Neuronal stem cell (in vitro differentiated cells): Measurements from ENCODE around the gene MAP3K3.

Experiments
- DNase-seq: peaks from one replicate; pipeline ENCODE4 v3.0.0-alpha.2; 2013; ENCODE audit warnings: low spot score
- H2AFZ ChIP-seq: one replicate; pipeline ENCODE4 v1.6.1; 2013; ENCODE audit warnings: mild to moderate bottlenecking, low read length, inconsistent platforms
- H2AK5ac ChIP-seq: 2 replicates; pipeline ENCODE4 v1.6.1; 2013; ENCODE audit warnings: low read depth, mild to moderate bottlenecking, inconsistent platforms, low read length, moderate library complexity, mixed read lengths
- H2BK120ac ChIP-seq: 2 replicates; pipeline ENCODE4 v1.6.1; 2013; ENCODE audit warnings: low read depth, mild to moderate bottlenecking, inconsistent platforms, low read length, moderate library complexity, mixed read lengths
- H2BK12ac ChIP-seq: one replicate; pipeline ENCODE4 v1.6.1; 2013; ENCODE audit warnings: low read length, inconsistent platforms
- H2BK15ac ChIP-seq: 2 replicates; pipeline ENCODE4 v1.6.1; 2013; ENCODE audit warnings: mild to moderate bottlenecking, low read length, inconsistent platforms, mixed read lengths
- H2BK5ac ChIP-seq: one replicate; pipeline ENCODE4 v1.6.1; 2013; ENCODE audit warnings: inconsistent platforms, mild to moderate bottlenecking, low read length, moderate library complexity
- H3K14ac ChIP-seq: one replicate; pipeline ENCODE4 v1.6.1; 2013; ENCODE audit warnings: low read length, inconsistent platforms
- H3K18ac ChIP-seq: 2 replicates; pipeline ENCODE4 v1.6.1; 2013; ENCODE audit warnings: low read length, inconsistent platforms
- H3K23ac ChIP-seq: 2 replicates; pipeline ENCODE4 v1.6.1; 2013; ENCODE audit warnings: low read depth, mild to moderate bottlenecking, mixed read lengths, low read length, inconsistent platforms; ENCODE audit not compliant: poor library complexity
- H3K27ac ChIP-seq: replicated peaks from 3 replicates; pipeline ENCODE4 v1.5.1; 2013; ENCODE audit warnings: low read length, inconsistent platforms
- H3K27me3 ChIP-seq, 3 experiments: 2 replicates each; pipeline ENCODE4 v1.6.1; 2013; ENCODE audit warnings: low read length in 3 of 3, mild to moderate bottlenecking in 2 of 3, inconsistent platforms in 1 of 3, low read depth in 1 of 3, mixed read lengths in 1 of 3, moderate library complexity in 1 of 3; ENCODE audit not compliant: control insufficient read depth in 3 of 3, insufficient read depth in 3 of 3
- H3K36me3 ChIP-seq, 2 donors: replicated peaks in 1 of 2; 2 replicates each; pipeline ENCODE4 v1.6.1; 2013; ENCODE audit warnings: low read length in 2 of 2; ENCODE audit not compliant: control insufficient read depth in 2 of 2, insufficient read depth in 2 of 2
- H3K4ac ChIP-seq: 2 replicates; pipeline ENCODE4 v1.6.1; 2013; ENCODE audit warnings: inconsistent platforms, mild to moderate bottlenecking, low read length, moderate library complexity
- H3K4me1 ChIP-seq, 2 donors: 1 replicate in 1 of 2; 2 replicates in 1 of 2; pipeline ENCODE4 v1.6.1; 2013; ENCODE audit warnings: low read length in 2 of 2, low read depth in 1 of 2; ENCODE audit not compliant: control insufficient read depth in 2 of 2, insufficient read depth in 1 of 2
- H3K4me2 ChIP-seq: one replicate; pipeline ENCODE4 v1.6.1; 2013; ENCODE audit warnings: mild to moderate bottlenecking, low read length, inconsistent platforms; ENCODE audit not compliant: insufficient read depth, poor library complexity, severe bottlenecking
- H3K4me3 ChIP-seq, 2 donors: 2 replicates each; pipeline ENCODE4 v1.5.1; 2013; ENCODE audit warnings: low read length in 2 of 2, mild to moderate bottlenecking in 2 of 2, inconsistent platforms in 1 of 2, moderate library complexity in 1 of 2
- H3K79me1 ChIP-seq: one replicate; pipeline ENCODE4 v1.6.1; 2013; ENCODE audit warnings: low read depth, mild to moderate bottlenecking, inconsistent platforms, low read length, moderate library complexity
- H3K9ac ChIP-seq: one replicate; pipeline ENCODE4 v1.6.1; 2013; ENCODE audit warnings: mild to moderate bottlenecking, low read depth, low read length, inconsistent platforms; ENCODE audit not compliant: poor library complexity
- H3K9me3 ChIP-seq, 2 donors: replicated peaks in 1 of 2; 2 replicates each; pipeline versions ENCODE3 to v1.6.1; 2013; ENCODE audit warnings: low read length in 2 of 2, mild to moderate bottlenecking in 2 of 2, inconsistent platforms in 1 of 2, low read depth in 1 of 2, mixed read lengths in 1 of 2, moderate library complexity in 1 of 2; ENCODE audit not compliant: control insufficient read depth in 2 of 2, insufficient read depth in 1 of 2
- H4K8ac ChIP-seq: one replicate; pipeline ENCODE4 v1.6.1; 2013; ENCODE audit warnings: low read depth, mild to moderate bottlenecking, inconsistent platforms, low read length, moderate library complexity
- H4K91ac ChIP-seq: one replicate; pipeline ENCODE4 v1.6.1; 2013; ENCODE audit warnings: low read length, low read depth, mild to moderate bottlenecking, inconsistent platforms; ENCODE audit not compliant: poor library complexity
- WGBS, 2 donors: extraction: QIAGEN DNeasy Blood & Tissue Kit; methylation state at CpG; one replicate each; pipeline ENCODE4 v1.1.7; 2013; ENCODE audit warnings: missing lambda C conversion rate in 2 of 2, mixed read lengths in 1 of 2; ENCODE audit not compliant: insufficient read length in 2 of 2, insufficient replicate concordance in 1 of 2; ENCODE audit errors: extremely low coverage in 2 of 2; 5-methylcytosine and 5-hydroxymethylcytosine counted together

MAP3K3 gene

DNA sequence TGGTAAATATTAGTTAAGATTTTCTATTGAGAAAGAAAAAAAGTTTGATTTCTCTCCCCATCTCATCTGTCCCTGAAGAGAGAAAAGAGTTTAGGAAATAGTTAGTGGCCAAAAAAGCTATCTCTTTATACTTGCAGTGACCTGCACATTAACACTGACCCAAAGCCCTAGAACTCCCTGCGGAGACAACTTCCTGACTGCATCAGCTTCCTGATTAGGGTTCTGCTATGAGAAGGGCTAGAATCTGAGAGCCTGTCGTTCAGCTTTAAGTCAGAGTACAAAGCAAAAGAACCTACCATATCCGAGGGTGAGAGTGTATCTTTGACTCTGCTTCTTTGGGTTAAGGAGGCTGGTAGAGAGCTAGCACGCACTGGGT is 53.0 kb downstream of the MAP3K3 start:
- Histone ChIP-seq H4K8ac (no peak overlapping the region), H2BK120ac (no peak overlapping the region), H4K91ac (no peak overlapping the region), H3K27me3 (no peaks in the 10 kb centered on the region), H3K9me3 (no peaks in the 10 kb centered on the region), H3K23ac (no peak overlapping the region), H3K27ac (no peak overlapping the region), H2BK15ac (no peak overlapping the region), H3K79me1 (no peaks in the 10 kb centered on the region), H3K9ac (no peak overlapping the region), H3K4me3 (no peak overlapping the region), H3K4me2 (no peak overlapping the region), H3K4ac (no peak overlapping the region), H2BK12ac (no peak overlapping the region), H2AK5ac (no peak overlapping the region), H3K36me3 (peaks cover 2 to 44% of the 10 kb centered on the region in 2 donors), H2AFZ (no peak overlapping the region), H3K18ac (no peak overlapping the region), H3K4me1 (peaks cover 2 to 5% of the 10 kb centered on the region in 2 donors), H3K14ac (no peak overlapping the region), H2BK5ac (no peak overlapping the region)
- no peak for DNase-seq
- no CpG with 5 or more reads among the region's 4 CpGs for WGBS, 2 donors

DNA sequence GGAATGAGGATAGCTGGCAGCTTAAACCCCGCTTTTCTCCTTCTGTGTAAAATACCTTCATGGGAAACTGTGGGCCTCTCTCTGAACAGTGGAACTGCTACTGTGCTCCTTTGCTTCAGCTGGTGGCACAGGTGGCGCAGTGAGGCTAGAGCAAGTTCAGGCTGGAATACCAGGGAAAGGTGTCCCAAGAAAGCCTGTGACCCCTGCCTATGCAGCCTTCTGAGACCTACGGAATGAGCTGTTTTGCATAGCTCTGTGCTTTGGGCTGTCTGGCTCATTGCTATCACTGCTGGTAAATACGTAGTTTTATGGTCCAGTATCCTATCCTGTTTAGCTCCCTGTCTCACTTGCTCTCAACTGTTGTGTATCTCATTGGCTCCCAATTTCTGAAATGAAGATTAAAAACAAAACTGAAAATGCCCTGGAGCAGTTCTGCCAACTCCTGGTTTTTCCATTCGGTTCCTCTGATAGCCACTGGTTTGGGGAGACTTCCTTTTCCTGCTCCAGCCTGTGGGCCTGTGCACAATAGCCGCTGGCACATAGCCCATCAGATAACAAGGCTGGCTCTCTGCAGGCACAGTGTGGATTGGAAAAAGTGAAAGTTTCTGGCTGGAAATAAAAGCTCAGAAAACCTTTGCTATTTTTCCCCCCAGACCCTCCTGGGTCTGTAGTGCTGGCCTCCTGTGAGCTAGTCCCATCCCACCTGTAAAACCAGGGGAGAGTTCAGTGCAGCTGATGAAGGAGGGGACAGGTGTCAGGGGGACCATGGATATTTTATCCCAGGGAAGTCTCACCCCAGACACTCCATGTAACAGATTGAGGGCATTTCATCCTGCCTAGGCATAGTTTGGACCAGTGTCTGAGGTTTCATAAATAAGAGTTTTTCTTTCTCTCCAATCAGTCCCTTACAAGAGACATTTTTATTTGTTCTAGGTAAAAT is 53.7 kb downstream of the MAP3K3 start:
- no peak overlapping the region for H3K27ac ChIP-seq

GRCh38 chr17:63676584-63676983 is 54.4 kb downstream of the MAP3K3 start:
- no peak overlapping the region for H3K27ac ChIP-seq

More for the DNA sequence above, 53.7 kb downstream of the MAP3K3 start:
- no CpG with 5 or more reads among the region's 6 CpGs for WGBS, 2 donors
- peaks cover 2 to 44% of the 10 kb centered on the region in 2 donors for H3K36me3 ChIP-seq
- H3K4me1 ChIP-seq: peaks cover 2 to 5% of the 10 kb centered on the region in 2 donors
- H2AK5ac ChIP-seq: no peak overlapping the region
- H2BK5ac ChIP-seq: no peak overlapping the region
- H4K8ac ChIP-seq: no peak overlapping the region
- H3K4ac ChIP-seq: no peak overlapping the region
- no peak overlapping the region for H3K4me2 ChIP-seq
- no peaks in the 10 kb centered on the region for H3K9me3 ChIP-seq
- H3K9ac ChIP-seq: no peak overlapping the region
- no peak overlapping the region for H3K18ac ChIP-seq
- H3K23ac ChIP-seq: no peak overlapping the region
- no peak overlapping the region for H3K4me3 ChIP-seq
- no peaks in the 10 kb centered on the region for H3K79me1 ChIP-seq
- no peak overlapping the region for H3K14ac ChIP-seq
- DNase-seq: no peak
- H2BK120ac ChIP-seq: no peak overlapping the region
- H4K91ac ChIP-seq: no peak overlapping the region
- H3K27me3 ChIP-seq: no peaks in the 10 kb centered on the region
- no peak overlapping the region for H2AFZ ChIP-seq
- H2BK12ac ChIP-seq: no peak overlapping the region
- H2BK15ac ChIP-seq: no peak overlapping the region

DNA sequence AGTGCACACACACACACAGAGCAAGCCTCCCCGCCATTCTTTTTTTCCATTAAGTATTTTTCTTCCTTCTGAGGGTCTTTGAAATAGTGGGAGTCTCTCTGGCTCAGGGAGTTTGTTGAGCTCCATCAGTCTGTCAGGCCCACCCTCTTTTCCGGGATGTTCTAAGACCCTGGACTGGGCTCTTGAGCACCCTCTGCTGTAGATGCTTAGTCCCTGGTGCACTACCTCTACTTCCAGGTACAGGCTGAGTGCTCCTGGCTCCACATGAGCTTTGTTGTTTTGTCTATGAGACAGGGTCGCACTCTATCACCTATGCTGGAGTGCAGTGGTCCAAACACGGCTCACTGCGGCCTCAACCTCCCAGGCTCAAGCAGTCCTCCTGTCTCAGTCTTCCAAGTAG is 57.0 kb downstream of the MAP3K3 start:
- no peak overlapping the region for H3K4me2 ChIP-seq
- H3K79me1 ChIP-seq: no peaks in the 10 kb centered on the region
- H3K27ac ChIP-seq: no peak overlapping the region
- H3K4me3 ChIP-seq: no peak overlapping the region
- no peak overlapping the region for H2AFZ ChIP-seq
- no peak overlapping the region for H3K9ac ChIP-seq
- H3K36me3 ChIP-seq: peaks cover 8 to 57% of the 10 kb centered on the region in 2 donors
- no peak overlapping the region for H3K18ac ChIP-seq
- no peak overlapping the region for H3K14ac ChIP-seq
- DNase-seq: no peak
- H4K8ac ChIP-seq: no peak overlapping the region
- no peak overlapping the region for H2BK15ac ChIP-seq
- no peak overlapping the region for H2BK12ac ChIP-seq
- H3K27me3 ChIP-seq: no peaks in the 10 kb centered on the region
- H2BK120ac ChIP-seq: no peak overlapping the region
- H3K23ac ChIP-seq: no peak overlapping the region
- H3K4me1 ChIP-seq: peaks cover 5% of the 10 kb centered on the region in 2 donors
- no peak overlapping the region for H3K4ac ChIP-seq
- no peak overlapping the region for H2AK5ac ChIP-seq
- no peak overlapping the region for H2BK5ac ChIP-seq
- H4K91ac ChIP-seq: no peak overlapping the region
- no CpG with 5 or more reads among the region's 5 CpGs for WGBS, 2 donors
- H3K9me3 ChIP-seq: no peaks in the 10 kb centered on the region

More at GRCh38 chr17:63676584-63676983, 54.4 kb downstream of the MAP3K3 start:
- no peak overlapping the region for H2BK5ac ChIP-seq
- no peak for DNase-seq
- no peak overlapping the region for H3K4ac ChIP-seq
- no peak overlapping the region for H2BK120ac ChIP-seq
- no peak overlapping the region for H4K91ac ChIP-seq
- H3K4me2 ChIP-seq: no peak overlapping the region
- H2AK5ac ChIP-seq: no peak overlapping the region
- H2AFZ ChIP-seq: no peak overlapping the region
- no peak overlapping the region for H4K8ac ChIP-seq
- H2BK12ac ChIP-seq: no peak overlapping the region
- H3K23ac ChIP-seq: no peak overlapping the region
- H3K4me3 ChIP-seq: no peak overlapping the region
- H2BK15ac ChIP-seq: no peak overlapping the region
- no peaks in the 10 kb centered on the region for H3K9me3 ChIP-seq
- WGBS, 2 donors: no CpG with 5 or more reads among the region's 3 CpGs
- H3K79me1 ChIP-seq: no peaks in the 10 kb centered on the region
- no peak overlapping the region for H3K9ac ChIP-seq
- no peak overlapping the region for H3K18ac ChIP-seq
- H3K4me1 ChIP-seq: peaks cover 4 to 5% of the 10 kb centered on the region in 2 donors
- H3K36me3 ChIP-seq: peaks cover 2 to 45% of the 10 kb centered on the region in 2 donors
- no peak overlapping the region for H3K14ac ChIP-seq
- no peaks in the 10 kb centered on the region for H3K27me3 ChIP-seq
